ENCODE measurements around the gene JARID2. TPM values are rescaled to one million over a fixed set of nuclear protein-coding genes. Genes with fewer than 3 reads are reported as not detected.

JARID2 gene
- total RNA-seq, 2 experiments from 2014 or later: 19.0 to 19.5 TPM

GRCh38 chr6:15337582-15337981 lies 91.7 kb downstream of the JARID2 start:
- CTCF ChIA-PET (ENCODE audit: unreplicated experiment): no interaction called here
- no peaks in the 10 kb centered on the region for H3K36me3 ChIP-seq (ENCODE audit: insufficient read depth, low read length)
- no peaks in the 10 kb centered on the region for H3K9me3 ChIP-seq (ENCODE audit: low read length)
- H3K79me2 ChIP-seq (ENCODE audit: insufficient read depth, low read depth, low read length): peaks cover 19% of the 10 kb centered on the region; the same call in 1 of the 2 replicates
- no TSS peak for BruUV-seq (replicated peaks)
- H3K9me2 ChIP-seq (ENCODE audit: insufficient read depth, low read length): no peaks in the 10 kb centered on the region
- peaks cover 12% of the 10 kb centered on the region; the same call in 1 of the 2 replicates for H4K20me1 ChIP-seq (ENCODE audit: insufficient read depth, low read length)
- H3K4me2 ChIP-seq (ENCODE audit: low read length): no peak overlapping the region
- DNase-seq (ENCODE audit: low spot score): no peak
- H3K4me1 ChIP-seq (ENCODE audit: insufficient read depth, low read length, poor library complexity, severe bottlenecking): peaks cover 39% of the 10 kb centered on the region
- H3K4me3 ChIP-seq (ENCODE audit: low read depth, low read length, poor library complexity, severe bottlenecking): no peak overlapping the region
- TF ChIP-seq EZH2phosphoT487 (IDR thresholded peaks at IDR 0.05; ENCODE audit: borderline replicate concordance, low read depth, low read length) (no peak), CTCF (conservative IDR thresholded peaks at IDR 0.05; ENCODE audit: low read length) (no peak)
- POLR2A ChIA-PET: no interaction called here
- intact Hi-C loops (cut with micrococcal nuclease; ENCODE audit: unreplicated experiment): no loop called here
- H3K27ac ChIP-seq (ENCODE audit: low read depth, low read length, poor library complexity, severe bottlenecking): no peak overlapping the region
- H2AFZ ChIP-seq (ENCODE audit: low read length): no peak overlapping the region

GRCh38 chr6:15338476-15338875 lies 92.6 kb downstream of the JARID2 start:
- H3K36me3 ChIP-seq (ENCODE audit: insufficient read depth, low read length): no peaks in the 10 kb centered on the region
- peaks cover 39% of the 10 kb centered on the region for H3K4me1 ChIP-seq (ENCODE audit: insufficient read depth, low read length, poor library complexity, severe bottlenecking)
- intact Hi-C loops (cut with micrococcal nuclease; ENCODE audit: unreplicated experiment): no loop called here
- H3K79me2 ChIP-seq (ENCODE audit: insufficient read depth, low read depth, low read length): peaks cover 19% of the 10 kb centered on the region; the same call in 1 of the 2 replicates
- no peaks in the 10 kb centered on the region for H3K9me2 ChIP-seq (ENCODE audit: insufficient read depth, low read length)
- no peak for DNase-seq (ENCODE audit: low spot score)
- H4K20me1 ChIP-seq (ENCODE audit: insufficient read depth, low read length): peaks cover 12% of the 10 kb centered on the region; the same call in 1 of the 2 replicates
- ChIA-PET CTCF (ENCODE audit: unreplicated experiment) (interaction anchor here (0.6 kb wide), 1 partner anchor 1243 kb away, joined by 3 read pairs; no protein-coding TSS in a partner anchor), POLR2A (no interaction called here)
- no peak overlapping the region for H3K27ac ChIP-seq (ENCODE audit: low read depth, low read length, poor library complexity, severe bottlenecking)
- H3K4me3 ChIP-seq (ENCODE audit: low read depth, low read length, poor library complexity, severe bottlenecking): no peak overlapping the region
- no TSS peak for BruUV-seq (replicated peaks)
- TF ChIP-seq EZH2phosphoT487 (IDR thresholded peaks at IDR 0.05; ENCODE audit: borderline replicate concordance, low read depth, low read length) (no peak), CTCF (conservative IDR thresholded peaks at IDR 0.05; ENCODE audit: low read length) (no peak)
- H3K4me2 ChIP-seq (ENCODE audit: low read length): no peak overlapping the region
- H2AFZ ChIP-seq (ENCODE audit: low read length): no peak overlapping the region
- H3K9me3 ChIP-seq (ENCODE audit: low read length): no peaks in the 10 kb centered on the region

GRCh38 chr6:15339081-15339480 lies 93.2 kb downstream of the JARID2 start:
- no peak for TF ChIP-seq CTCF (conservative IDR thresholded peaks at IDR 0.05; ENCODE audit: low read length)
- no peak for TF ChIP-seq EZH2phosphoT487 (IDR thresholded peaks at IDR 0.05; ENCODE audit: borderline replicate concordance, low read depth, low read length)
- Histone ChIP-seq H2AFZ (ENCODE audit: low read length) (no peak overlapping the region), H3K27ac (ENCODE audit: low read depth, low read length, poor library complexity, severe bottlenecking) (no peak overlapping the region), H3K36me3 (ENCODE audit: insufficient read depth, low read length) (no peaks in the 10 kb centered on the region), H3K9me3 (ENCODE audit: low read length) (no peaks in the 10 kb centered on the region), H3K79me2 (ENCODE audit: insufficient read depth, low read depth, low read length) (peaks cover 24% of the 10 kb centered on the region; the same call in 1 of the 2 replicates), H4K20me1 (ENCODE audit: insufficient read depth, low read length) (peaks cover 17% of the 10 kb centered on the region; the same call in 1 of the 2 replicates), H3K4me3 (ENCODE audit: low read depth, low read length, poor library complexity, severe bottlenecking) (no peak overlapping the region), H3K4me1 (ENCODE audit: insufficient read depth, low read length, poor library complexity, severe bottlenecking) (peaks cover 41% of the 10 kb centered on the region), H3K4me2 (ENCODE audit: low read length) (no peak overlapping the region), H3K9me2 (ENCODE audit: insufficient read depth, low read length) (no peaks in the 10 kb centered on the region)
- CTCF ChIA-PET (ENCODE audit: unreplicated experiment): interaction anchor here (0.6 kb wide), 1 partner anchor 1244 kb away, joined by 3 read pairs; no protein-coding TSS in a partner anchor
- POLR2A ChIA-PET: interaction anchor here (0.8 kb wide), 1 partner anchor 14 kb away, joined by 3 read pairs; no protein-coding TSS in a partner anchor
- intact Hi-C loops (cut with micrococcal nuclease; ENCODE audit: unreplicated experiment): no loop called here
- no peak for DNase-seq (ENCODE audit: low spot score)
- no TSS peak for BruUV-seq (replicated peaks)
